Measurements from ENCODE around the gene MICU1. TPM values are rescaled to one million over a fixed set of nuclear protein-coding genes. Genes with fewer than 3 reads are reported as not detected.
"Not testable (repeated sequence)": the region's sequence is repeated elsewhere in the genome, so short reads cannot be mapped to it uniquely, and the experiment has no call there.

The MICU1 gene
- total RNA-seq, 2 donors from 2014 or later: 48.9 to 54.1 TPM

DNA sequence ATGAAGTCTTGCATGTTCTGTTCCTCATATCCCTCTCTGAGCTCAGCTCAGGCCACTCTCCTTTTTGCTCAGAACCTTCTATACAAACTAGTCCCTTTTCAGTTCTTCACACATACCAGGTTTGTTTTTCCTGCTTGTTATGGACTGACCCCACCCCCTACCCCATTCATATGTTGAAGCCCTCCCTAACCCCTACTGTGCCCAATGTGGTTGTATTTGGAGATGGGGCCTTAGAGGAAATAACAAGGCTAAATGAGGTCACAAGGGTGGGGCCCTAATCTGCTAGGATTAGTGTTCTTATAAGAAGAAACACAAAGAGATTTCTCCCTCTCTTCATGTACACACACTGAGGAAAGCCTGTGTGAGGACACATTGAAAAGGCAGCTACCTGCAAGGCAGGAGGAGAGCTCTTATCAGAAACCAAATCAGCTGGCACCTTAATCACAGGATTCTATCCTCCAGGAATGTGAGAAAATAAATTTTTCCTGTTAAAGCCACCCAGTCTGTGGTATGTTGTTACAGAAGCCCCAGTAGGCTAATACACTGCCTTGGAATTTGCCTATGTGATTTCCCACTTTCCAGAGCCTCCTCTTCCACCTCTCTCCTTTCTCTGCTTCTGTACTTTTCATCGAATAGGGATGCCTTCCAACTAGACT is 203.9 kb downstream of the MICU1 start:
- intact Hi-C loops (cut with DNase I, micrococcal nuclease): no loop called here
- ATAC-seq: no peak

DNA sequence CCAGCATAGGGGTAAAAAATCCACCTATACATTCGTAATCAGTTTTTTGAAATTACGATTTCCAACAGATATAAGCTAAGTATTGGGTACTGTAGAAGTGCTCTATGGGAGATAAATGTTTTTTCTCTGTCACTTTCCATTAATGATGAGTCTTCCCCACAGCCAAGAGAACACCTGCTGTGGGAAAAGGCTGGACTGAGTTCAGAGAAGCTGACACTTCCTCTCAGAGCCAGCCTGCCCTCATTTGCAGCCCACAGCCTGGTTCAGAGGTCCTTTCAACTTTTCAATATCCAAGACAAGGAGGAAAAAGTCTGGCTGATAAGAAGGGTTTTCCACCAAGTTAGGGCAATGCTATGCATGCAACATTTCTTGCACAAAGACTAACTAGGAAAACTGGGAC is 206.6 kb downstream of the MICU1 start:
- intact Hi-C loops (cut with DNase I, micrococcal nuclease): no loop called here
- ATAC-seq (no peak), DNase-seq (no peak)

More for the DNA sequence above, 203.9 kb downstream of the MICU1 start:
- no peak for DNase-seq

DNA sequence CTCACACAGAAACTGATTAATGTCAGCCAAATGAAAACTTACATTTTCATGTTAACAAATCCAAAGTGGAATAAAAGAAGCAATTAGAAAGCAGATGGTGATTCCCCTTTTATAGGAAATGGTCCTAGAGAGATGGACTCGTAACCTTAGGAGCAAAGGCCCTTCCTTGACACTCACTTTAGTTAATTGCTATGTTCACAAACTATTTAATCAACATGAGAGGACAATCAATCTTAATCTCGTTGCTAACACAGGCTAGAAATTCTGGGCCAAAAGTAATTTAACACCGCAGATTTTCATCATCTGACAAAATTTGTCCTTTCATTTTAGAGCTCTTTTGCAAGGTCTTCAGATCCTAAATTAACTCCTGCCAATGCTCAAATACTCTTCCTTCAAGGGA is 207.2 kb downstream of the MICU1 start:
- DNase-seq: no peak
- peak; percentile 32 for ATAC-seq
- intact Hi-C loops (cut with DNase I, micrococcal nuclease): no loop called here

DNA sequence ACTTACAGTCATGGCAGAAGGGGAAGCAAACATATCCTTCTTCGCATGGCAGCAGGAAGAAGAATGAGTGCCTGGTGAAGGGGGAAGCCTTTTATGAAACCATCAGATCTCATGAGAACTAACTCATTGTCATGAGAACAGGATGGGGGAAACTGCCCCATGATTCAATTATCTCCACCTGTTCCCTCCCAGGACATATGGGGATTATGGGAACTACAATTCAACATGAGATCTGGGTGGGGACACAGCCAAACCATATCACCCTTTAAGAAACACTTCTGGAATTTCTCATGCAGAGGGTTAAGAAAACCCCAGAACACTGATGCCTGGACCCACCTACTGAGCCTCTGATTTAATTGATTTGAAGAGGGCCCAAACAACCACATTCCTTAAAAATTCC is 207.9 kb downstream of the MICU1 start:
- intact Hi-C loops (cut with DNase I, micrococcal nuclease): no loop called here
- ATAC-seq (no peak), DNase-seq (no peak)

DNA sequence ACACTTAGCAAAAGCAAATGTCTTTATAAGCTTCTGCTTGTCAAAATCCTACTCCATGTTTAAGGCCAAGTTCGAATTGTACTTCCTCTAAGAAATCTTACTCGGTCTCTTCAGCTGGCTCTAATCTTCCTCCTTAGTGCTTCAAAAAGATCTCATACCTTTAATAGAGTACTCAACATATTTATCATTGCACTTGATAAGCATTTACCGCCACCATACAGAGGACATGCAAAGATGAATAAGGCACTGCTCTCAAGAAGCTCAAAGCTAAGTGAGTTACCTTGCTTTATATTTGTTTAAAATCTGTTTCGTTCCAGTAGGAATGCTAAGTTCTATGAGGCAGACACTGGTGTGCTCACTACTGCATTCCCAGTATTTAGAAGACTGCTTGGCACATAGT is 209.2 kb downstream of the MICU1 start:
- DNase-seq: no peak
- ATAC-seq: no peak
- intact Hi-C loops (cut with DNase I, micrococcal nuclease): no loop called here

DNA sequence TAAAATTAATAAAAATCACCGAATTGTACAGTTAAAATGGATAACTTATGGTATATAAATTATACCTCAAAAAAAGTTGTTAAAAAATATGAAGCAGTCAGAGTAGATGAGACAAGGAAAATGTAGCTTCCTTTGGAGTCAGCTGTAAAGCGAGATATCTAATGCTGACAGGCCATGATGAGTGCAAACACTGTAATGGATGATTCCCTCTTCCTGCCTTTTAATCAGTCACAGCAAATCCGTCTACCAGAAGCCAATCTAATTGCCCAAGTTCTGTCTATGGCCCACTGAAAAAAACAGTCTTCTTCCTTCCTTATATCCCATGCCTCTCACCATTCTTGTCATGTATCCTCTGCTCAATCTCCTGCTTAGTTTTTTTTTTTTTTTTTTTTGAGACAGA is 211.2 kb downstream of the MICU1 start:
- intact Hi-C loops (cut with DNase I, micrococcal nuclease): no loop called here
- no peak for DNase-seq
- no peak for ATAC-seq

DNA sequence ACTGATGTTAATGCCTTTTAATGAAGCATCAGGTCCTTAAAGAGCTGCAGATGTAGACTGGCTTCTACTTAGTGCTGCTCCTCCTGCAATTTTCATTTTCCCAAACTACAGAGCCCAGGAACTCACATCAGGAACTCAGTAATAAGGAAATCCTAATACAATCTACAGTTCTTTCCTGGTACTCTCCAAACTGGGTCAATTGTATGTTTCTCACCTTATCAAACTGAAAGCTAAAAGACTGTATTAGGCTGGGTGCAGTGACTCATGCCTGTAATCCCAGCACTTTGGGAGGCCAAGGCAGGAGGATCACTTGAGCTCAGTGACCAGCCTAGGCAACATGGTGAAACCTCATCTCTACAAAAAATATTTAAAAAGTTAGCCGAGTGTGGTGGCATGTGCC is 216.7 kb downstream of the MICU1 start:
- intact Hi-C loops (cut with DNase I, micrococcal nuclease): no loop called here
- DNase-seq (no peak), ATAC-seq (peak; percentile 58)

DNA sequence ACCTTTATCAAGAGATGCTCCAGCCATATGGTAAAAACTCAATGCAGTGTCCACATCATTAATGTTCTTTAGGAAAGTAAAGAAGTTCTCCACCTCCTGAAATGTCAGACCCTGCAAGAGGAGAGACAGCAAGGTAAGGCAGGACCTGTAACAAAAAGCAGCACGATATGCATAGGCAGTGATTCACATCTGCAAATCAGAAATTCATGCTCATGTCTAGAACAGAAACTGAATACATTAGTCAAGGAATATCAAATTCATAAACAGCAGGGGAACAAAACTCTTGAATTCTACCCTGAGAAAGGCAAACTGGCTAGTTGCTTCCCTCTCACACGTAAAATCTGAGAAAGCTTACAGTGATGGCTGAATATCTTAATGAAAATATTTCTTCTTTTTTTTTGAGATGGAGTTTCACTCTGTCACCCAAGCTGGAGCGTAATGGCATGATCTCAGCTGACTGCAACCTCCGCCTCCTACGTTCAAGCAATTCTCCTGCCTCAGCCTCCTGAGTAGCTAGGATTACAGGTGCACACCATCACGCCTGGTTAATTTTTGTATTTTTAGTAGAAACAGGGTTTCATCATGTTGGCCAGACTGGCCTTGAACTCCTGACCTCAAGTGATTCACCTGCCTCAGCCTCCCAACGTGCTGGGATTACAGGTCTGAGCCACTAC is 217.8 kb downstream of the MICU1 start:
- intact Hi-C loops (cut with DNase I, micrococcal nuclease): no loop called here
- DNase-seq (no peak), ATAC-seq (no peak)

DNA sequence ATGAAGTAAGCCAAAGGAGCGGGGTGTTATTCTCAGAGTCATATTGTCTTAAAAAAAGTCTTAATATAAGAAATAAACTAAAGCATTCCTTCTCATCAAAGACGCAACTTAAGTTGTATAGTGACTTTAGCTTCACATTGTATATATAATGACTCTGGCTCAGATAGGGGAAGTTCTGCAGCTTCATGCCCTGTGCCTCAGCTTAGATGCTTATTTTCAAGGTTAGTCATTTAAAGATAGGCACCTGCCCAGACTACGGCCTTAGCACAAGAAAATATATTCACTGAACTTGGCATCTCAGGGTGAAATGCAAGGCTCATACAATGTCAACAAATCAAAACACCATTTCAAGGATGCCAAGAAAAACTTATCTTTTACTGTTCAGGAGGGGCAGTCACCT is 218.4 kb downstream of the MICU1 start:
- intact Hi-C loops (cut with DNase I, micrococcal nuclease): no loop called here
- DNase-seq (no peak), ATAC-seq (no peak)

DNA sequence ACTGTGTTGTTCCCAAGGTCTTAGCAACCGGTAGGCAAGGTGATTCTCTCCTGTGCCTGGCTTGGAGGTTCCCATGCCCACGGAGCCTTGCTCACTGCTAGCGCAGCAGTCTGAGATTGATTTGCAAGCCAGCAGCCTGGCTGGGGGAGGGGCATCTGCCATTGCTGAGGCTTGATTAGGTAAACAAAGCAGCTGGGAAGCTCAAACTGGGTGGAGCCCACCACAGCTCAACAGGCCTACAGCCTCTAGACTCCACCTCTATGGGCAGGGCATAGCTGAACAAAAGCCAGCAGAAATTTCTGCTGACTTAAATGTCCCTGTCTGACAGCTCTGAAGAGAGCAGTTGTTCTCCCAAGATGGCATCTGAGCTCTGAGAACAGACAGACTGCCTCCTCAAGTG is 230.3 kb downstream of the MICU1 start:
- ATAC-seq; intact Hi-C loops (cut with DNase I, micrococcal nuclease); DNase-seq: not testable (repeated sequence)

DNA sequence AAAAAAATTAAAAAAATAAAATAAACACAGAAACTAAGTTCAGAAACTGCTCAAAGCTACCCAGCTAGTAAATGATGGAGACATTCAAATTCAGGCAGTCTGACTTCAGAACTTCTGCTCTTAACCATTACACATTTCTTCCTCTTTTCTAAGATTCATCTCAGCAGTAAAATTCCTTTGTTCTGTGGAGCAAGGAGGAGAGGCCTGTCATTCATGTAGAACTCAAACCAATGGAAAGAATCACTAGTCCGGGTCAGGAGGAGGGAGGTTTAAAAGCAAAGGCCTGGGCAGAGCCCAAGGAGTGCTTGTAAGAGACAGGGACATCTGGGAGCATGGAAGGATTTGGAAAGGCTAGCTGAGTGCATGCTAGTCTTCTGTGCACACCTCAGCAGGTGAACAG is 233.3 kb downstream of the MICU1 start:
- intact Hi-C loops (cut with DNase I, micrococcal nuclease): no loop called here
- no peak for ATAC-seq
- no peak for DNase-seq

DNA sequence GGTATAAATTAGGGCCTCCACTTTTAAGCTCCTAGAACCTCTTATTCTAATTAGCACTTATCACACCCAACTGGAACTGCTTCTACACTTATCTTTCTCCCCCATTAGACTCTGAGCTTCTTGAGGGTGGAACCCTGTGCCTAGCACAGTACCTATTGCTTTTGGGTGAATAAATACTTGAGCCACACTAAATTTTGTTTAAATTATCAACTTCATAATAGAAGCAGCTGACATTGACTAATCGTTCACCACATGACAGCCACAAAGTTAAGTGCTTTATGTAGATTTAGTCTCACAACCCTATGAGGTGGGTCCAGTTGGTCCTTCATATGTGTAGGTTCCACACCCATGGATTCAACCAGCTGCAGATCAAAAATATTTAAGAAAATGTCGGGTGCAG is 235.1 kb downstream of the MICU1 start:
- intact Hi-C loops (cut with DNase I, micrococcal nuclease): no loop called here
- no peak for ATAC-seq
- DNase-seq: no peak

DNA sequence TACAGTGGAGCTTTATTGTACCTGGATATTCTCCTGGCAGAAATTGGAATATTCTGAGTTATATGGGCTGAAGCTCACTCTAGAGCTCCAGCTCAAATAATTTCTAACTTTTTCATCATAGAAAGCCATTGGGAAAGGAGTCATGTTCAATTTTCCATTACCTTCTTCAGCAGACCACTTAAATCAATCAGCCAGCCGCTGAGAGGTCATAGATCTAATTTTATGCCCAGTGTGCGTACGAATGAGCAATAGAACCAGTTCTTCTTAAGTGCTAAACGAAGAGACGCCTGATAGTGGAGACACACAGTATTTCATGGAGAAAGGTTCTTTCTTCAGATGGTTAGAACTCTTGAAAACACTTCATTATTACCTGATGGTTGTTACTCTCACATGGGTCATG is 236.2 kb downstream of the MICU1 start:
- ATAC-seq: no peak
- intact Hi-C loops (cut with DNase I, micrococcal nuclease): no loop called here
- no peak for DNase-seq

DNA sequence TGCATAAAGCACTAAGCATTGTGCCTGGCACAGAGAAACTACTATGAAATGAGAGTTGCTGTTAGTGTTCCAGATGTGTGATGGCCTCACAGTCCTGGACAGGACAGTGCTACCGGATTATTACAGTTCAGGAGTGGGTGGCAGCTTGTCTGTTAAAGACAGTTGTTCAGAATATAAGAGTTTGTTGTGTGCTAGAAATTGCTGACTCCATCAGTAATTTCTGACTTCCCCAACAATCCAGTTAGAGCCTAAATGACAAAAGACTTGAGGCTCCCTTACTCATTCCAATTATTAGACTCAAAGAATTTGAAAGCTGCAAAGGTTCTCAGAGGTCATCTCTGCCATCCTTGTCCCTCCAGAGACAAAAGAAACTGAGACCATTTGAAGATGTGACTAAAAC is 236.9 kb downstream of the MICU1 start:
- DNase-seq (no peak), ATAC-seq (no peak)
- intact Hi-C loops (cut with DNase I, micrococcal nuclease): no loop called here

DNA sequence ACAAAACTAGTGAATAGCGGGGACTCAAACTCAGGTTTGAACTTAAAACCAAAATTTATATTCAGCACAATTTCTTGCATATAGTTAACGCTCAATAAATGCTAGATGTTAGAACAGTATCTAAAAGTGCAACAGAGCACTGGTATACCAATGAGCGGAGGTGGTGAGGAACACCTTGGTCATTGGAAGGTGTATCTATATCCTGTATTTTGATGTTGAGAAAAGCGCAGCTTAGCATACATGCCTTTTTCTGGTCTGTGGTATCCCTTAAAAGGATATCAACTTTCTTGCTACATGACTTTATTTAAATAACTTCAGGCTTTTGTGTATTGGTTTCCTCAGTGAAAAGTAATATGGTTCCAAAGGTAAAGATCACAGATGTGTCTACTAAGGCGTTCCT is 237.8 kb downstream of the MICU1 start:
- ATAC-seq: no peak
- DNase-seq: no peak
- intact Hi-C loops (cut with DNase I, micrococcal nuclease): no loop called here

DNA sequence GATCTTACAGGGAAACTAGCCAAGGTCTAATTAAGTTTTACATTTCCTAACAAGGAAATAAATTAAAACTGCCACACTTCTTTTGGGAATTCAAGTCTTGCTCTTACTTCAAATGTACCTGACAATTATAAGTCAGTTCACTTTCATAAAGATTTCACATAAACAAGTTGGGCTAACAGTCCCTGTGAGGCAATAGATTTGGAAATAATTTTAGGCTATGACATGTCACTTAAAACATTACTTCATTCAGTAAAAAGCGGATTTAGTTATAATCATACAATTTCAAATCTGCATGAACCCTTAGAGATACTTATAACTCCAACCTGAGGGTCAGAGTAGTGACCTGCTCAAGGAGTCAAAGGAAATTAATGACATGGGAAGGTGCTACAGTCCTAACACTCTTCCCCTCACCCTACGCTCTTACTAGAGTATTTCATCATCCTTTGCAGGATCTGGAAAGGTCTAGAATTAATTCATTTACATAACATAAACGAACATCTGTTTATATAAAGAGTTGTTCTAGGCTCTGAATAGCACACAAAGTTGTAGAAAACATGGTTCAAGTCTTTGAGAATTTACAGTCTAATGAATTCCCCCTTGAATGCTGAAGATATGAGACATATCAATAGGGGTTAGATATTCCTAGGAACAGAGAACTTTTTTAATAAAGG is 238.8 kb downstream of the MICU1 start:
- intact Hi-C loops (cut with DNase I, micrococcal nuclease): no loop called here
- ATAC-seq (no peak), DNase-seq (no peak)

DNA sequence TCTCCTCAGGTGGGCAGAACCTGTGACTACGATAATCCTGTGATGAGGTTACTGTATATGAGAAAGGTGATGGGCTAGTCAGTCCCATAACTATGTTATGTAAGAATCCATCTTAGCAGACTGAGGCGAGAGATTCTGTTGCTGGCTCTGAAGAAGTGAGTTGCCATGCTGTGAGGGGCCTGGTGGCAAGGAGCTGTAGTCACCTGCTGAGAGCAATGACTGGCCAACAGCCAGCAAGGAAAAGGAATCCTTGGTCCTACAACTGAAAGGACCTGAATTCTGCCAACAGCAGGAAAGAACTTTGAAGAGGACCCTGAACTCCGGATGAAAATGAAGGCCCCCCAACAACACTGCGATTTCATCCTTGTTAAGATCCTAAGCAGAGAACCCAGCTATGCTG is 240.2 kb downstream of the MICU1 start:
- ATAC-seq: no peak
- DNase-seq: no peak
- intact Hi-C loops (cut with DNase I, micrococcal nuclease): no loop called here

DNA sequence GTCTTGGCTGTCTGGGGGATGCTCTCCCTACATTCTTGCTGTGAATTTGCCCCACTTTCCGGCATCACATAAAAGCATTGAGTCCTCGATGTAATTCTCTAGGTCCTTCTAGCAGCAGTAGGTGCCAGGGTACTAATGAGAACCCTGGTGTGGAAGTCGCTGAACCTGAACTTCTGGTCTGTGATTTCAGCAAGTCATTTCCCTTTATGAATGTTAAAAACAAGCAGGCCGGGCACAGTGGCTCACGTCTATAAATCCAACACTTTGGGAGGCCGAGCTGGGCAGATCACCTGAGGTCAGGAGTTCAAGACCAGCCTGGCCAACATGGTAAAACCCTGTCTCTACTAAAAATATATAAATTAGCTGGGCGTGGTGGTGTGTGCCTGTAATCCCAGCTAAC is 240.9 kb downstream of the MICU1 start:
- ATAC-seq; intact Hi-C loops (cut with DNase I, micrococcal nuclease); DNase-seq: not testable (repeated sequence)

DNA sequence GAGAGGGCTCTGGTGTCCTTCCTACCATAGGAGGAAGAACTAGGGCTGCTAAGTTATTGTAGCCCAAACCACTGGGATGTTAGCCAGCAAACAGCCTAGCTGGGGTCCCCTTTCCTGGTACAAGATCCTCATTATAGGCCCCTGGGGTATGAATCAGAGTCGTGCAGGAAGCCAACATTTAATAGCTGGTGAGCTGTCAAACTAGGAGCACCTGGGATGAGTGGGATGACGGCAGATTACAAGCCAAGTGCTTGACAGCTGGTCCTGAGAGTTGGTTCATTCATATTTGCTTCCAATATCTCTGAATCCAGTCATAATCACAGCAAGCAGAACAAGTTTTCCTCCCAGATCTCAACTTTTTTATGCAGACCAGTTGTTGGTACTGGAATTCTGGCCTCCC is 246.1 kb downstream of the MICU1 start:
- DNase-seq (no peak), ATAC-seq (no peak)
- intact Hi-C loops (cut with DNase I, micrococcal nuclease): no loop called here

DNA sequence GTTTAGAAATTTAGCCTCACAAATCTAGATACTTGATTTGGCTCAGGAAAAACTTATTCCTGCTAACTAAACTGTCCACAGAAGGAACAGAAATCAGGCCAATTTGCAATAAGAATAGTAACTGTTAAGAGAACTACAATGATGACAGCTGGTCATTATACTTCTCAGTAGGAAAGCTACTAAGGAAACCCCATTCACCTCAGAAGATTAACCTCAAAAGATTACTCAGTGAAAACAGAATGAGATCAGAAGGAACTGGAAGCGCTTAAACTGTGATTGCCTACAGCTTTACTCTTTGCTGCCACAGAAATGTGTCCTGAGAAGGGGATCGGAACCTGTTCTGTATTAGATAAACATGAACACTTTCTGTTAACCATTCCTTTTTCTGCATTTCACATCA is 246.8 kb downstream of the MICU1 start:
- DNase-seq (no peak), ATAC-seq (no peak)
- intact Hi-C loops (cut with DNase I, micrococcal nuclease): no loop called here

Data from left colon (tissue), 2 donors.